Endothelial cell of umbilical vein (primary cell): ENCODE data around the gene GMCL2. TPM values are rescaled to one million over a fixed set of nuclear protein-coding genes. Genes with fewer than 3 reads are reported as not detected.

Source experiments
- BruUV-seq: library from RNA; stranded (reverse); fragments of 400-500 nt; replicated peaks from 2 replicates; lab custom pipeline; 2021; lab: Mats Ljungman, UMichigan
- CTCF ChIA-PET: fragments of 300-600, 350-600 bp; sonication (Branson Sonifier 250); formaldehyde crosslinking; loops from one replicate; lab custom pipeline; 2021; ENCODE audit warnings: antibody characterized with exemption, inconsistent platforms; lab: Charles Lee
- POLR2A ChIA-PET: fragments of 300-600, 350-600 bp; sonication (Branson Sonifier 250); formaldehyde crosslinking; loops from one replicate; lab custom pipeline; 2021; ENCODE audit warnings: antibody characterized with exemption, inconsistent platforms; lab: Charles Lee
- DNase-seq: peaks from one replicate; pipeline ENCODE4 v3.0.0-alpha.2; 2011; ENCODE audit warnings: low read depth, low spot score
- FAIRE-seq: peaks from 2 replicates; lab custom pipeline; 2011; peaks lifted over from hg19 to GRCh38; lab: Jason Lieb, UNC
- H2AFZ ChIP-seq: 2 replicates; pipeline ENCODE4 v1.6.0; 2012; ENCODE audit warnings: low read depth, low read length, control low read depth, inconsistent platforms
- H3K27ac ChIP-seq: 2 replicates; pipeline ENCODE4 v1.5.1; 2011; ENCODE audit warnings: low read depth, mild to moderate bottlenecking, control low read depth, low read length, moderate library complexity; ENCODE audit not compliant: insufficient read depth
- H3K27me3 ChIP-seq, 2 experiments: 2 replicates each; pipeline versions ENCODE4 v1.6.0 to v1.6.1; 2011; ENCODE audit warnings: low read length in 2 of 2, mixed read lengths in 1 of 2; ENCODE audit not compliant: control insufficient read depth in 2 of 2, insufficient read depth in 2 of 2
- H3K36me3 ChIP-seq, 2 experiments: 2 replicates in 1 of 2; 3 replicates in 1 of 2; pipeline ENCODE4 v1.5.1; 2011; ENCODE audit warnings: low read length in 2 of 2, mild to moderate bottlenecking in 1 of 2, moderate library complexity in 1 of 2; ENCODE audit not compliant: control insufficient read depth in 2 of 2, insufficient read depth in 2 of 2; ENCODE audit errors: extremely low read depth in 1 of 2
- H3K4me1 ChIP-seq: 3 replicates; pipeline ENCODE4 v1.5.1; 2011; ENCODE audit warnings: mild to moderate bottlenecking, low read length; ENCODE audit not compliant: control insufficient read depth, insufficient read depth; ENCODE audit errors: extremely low read depth
- H3K4me2 ChIP-seq: 2 replicates; pipeline ENCODE4 v1.6.1; 2011; ENCODE audit warnings: low read length, control low read depth, mixed read lengths; ENCODE audit not compliant: insufficient read depth
- H3K4me3 ChIP-seq, 3 experiments: fragments of 200-600 bp in 1 of 3; sonication (generic), shearing (Covaris generic) in 1 of 3; replicated peaks in 1 of 3; 2 replicates each; pipeline ENCODE4 v1.5.1; 2011 to 2016; ENCODE audit warnings: control low read depth in 3 of 3, low read length in 3 of 3, mild to moderate bottlenecking in 2 of 3, inconsistent platforms in 1 of 3, low read depth in 1 of 3, moderate library complexity in 1 of 3; ENCODE audit not compliant: insufficient read depth in 1 of 3
- H3K79me2 ChIP-seq: 2 replicates; pipeline ENCODE4 v1.6.0; 2012; ENCODE audit warnings: low read length, inconsistent platforms; ENCODE audit not compliant: control insufficient read depth, insufficient read depth
- H3K9ac ChIP-seq: replicated peaks from 2 replicates; pipeline ENCODE3; 2011; ENCODE audit warnings: low read length, control low read depth; ENCODE audit not compliant: insufficient read depth; ENCODE audit errors: extremely low read depth
- H3K9me1 ChIP-seq: replicated peaks from 3 replicates; pipeline ENCODE4 v1.6.0; 2011; ENCODE audit warnings: mild to moderate bottlenecking, low read length; ENCODE audit not compliant: control insufficient read depth, insufficient read depth; ENCODE audit errors: extremely low read depth
- H3K9me3 ChIP-seq: replicated peaks from 2 replicates; pipeline ENCODE4 v1.5.1; 2012; ENCODE audit warnings: low read length, inconsistent platforms; ENCODE audit not compliant: control insufficient read depth, insufficient read depth
- H4K20me1 ChIP-seq: replicated peaks from 2 replicates; pipeline ENCODE3; 2011; ENCODE audit warnings: mild to moderate bottlenecking, low read length; ENCODE audit not compliant: control insufficient read depth, insufficient read depth; ENCODE audit errors: extremely low read depth
- EZH2 ChIP-seq: IDR thresholded peaks from 2 replicates; pipeline ENCODE4 v1.6.1; 2012; ENCODE audit warnings: borderline replicate concordance, low read depth, mild to moderate bottlenecking, moderate library complexity, low read length, inconsistent platforms; ENCODE audit not compliant: severe bottlenecking
- FOS ChIP-seq: IDR thresholded peaks from 2 replicates; pipeline ENCODE4 v1.6.1; 2011; ENCODE audit warnings: mild to moderate bottlenecking, low read length, moderate library complexity, borderline replicate concordance; ENCODE audit not compliant: insufficient read depth
- GATA2 ChIP-seq: IDR thresholded peaks from 2 replicates; pipeline ENCODE4 v1.7.0; 2011; ENCODE audit warnings: low read depth, mild to moderate bottlenecking, moderate library complexity, mixed read lengths, low read length; ENCODE audit not compliant: insufficient read length, insufficient read depth
- JUN ChIP-seq: IDR thresholded peaks from 2 replicates; pipeline ENCODE4 v1.6.1; 2011; ENCODE audit warnings: borderline replicate concordance, low read depth; ENCODE audit not compliant: insufficient read length, insufficient read depth
- MYC ChIP-seq: IDR thresholded peaks from one replicate; pipeline ENCODE4 v1.6.1; 2011; ENCODE audit warnings: mild to moderate bottlenecking, low read depth, low read length
- POLR2A ChIP-seq: IDR thresholded peaks from 2 replicates; pipeline ENCODE4 v1.6.1; 2012; ENCODE audit warnings: low read depth, mild to moderate bottlenecking, control low read depth, low read length
- POLR2AphosphoS5 ChIP-seq: IDR thresholded peaks from 2 replicates; pipeline ENCODE4 v1.6.1; 2012; ENCODE audit warnings: low read depth, mild to moderate bottlenecking, control low read depth, low read length, moderate library complexity; ENCODE audit not compliant: insufficient read depth
- dilution Hi-C: fragments of 300-500 bp; cut with MboI; formaldehyde crosslinking; loops from one replicate; pipeline ENCODE4 v1.15.0; 2019; ENCODE audit warnings: low sequenced_read_pairs; ENCODE audit not compliant: extremely low pct_ligation_motif_present
- intact Hi-C: fragments of 100-400 bp; cut with micrococcal nuclease; formaldehyde crosslinking; loops from one replicate; pipeline ENCODE4 v1.10.0; 2022
- polyA plus RNA-seq, 4 experiments: library from polyadenylated mRNA; depleted of rRNA in 3 of 4; stranded (reverse) in 3 of 4; unstranded in 1 of 4; fragments of >200 nt; gene quantifications; 2 replicates each; pipeline versions ENCODE4 v1.2.1 to v1.2.3, GENCODE V29; 2011 to 2012; ENCODE audit warnings: missing spikeins in 1 of 4
- total RNA-seq: library from RNA; stranded (reverse); gene quantifications from 2 replicates; pipeline ENCODE4 v1.2.3, GENCODE V29; 2021
- TF ChIP-seq, protein P1 (sequence below): IDR thresholded peaks from 2 replicates; pipeline ENCODE4 v1.6.1; 2011; ENCODE audit not compliant: insufficient read depth, insufficient read length
- TF ChIP-seq, protein P2 (sequence below), 2 donors: IDR thresholded peaks; 1 replicate in 1 of 2; 2 replicates in 1 of 2; pipeline ENCODE4 v1.5.1; 2011; ENCODE audit warnings: low read length in 2 of 2, mild to moderate bottlenecking in 2 of 2, moderate library complexity in 2 of 2, control low read depth in 1 of 2, inconsistent platforms in 1 of 2, low read depth in 1 of 2; ENCODE audit not compliant: insufficient read depth in 1 of 2; ENCODE audit errors: extremely low read depth in 1 of 2

GMCL2 gene
- total and polyA plus RNA-seq, 2 donors (not counting 3 experiments of a cell fraction or from before 2014, with no cell fraction given), result not detected

- H3K4me3 ChIP-seq, result no peak overlapping the region
- no peak overlapping the region for H3K27ac ChIP-seq
- CTCF ChIA-PET, result interaction anchor here (0.9 kb wide), 1 partner anchor 8 kb away, joined by 3 read pairs; no protein-coding TSS in a partner anchor
- no peaks in the 10 kb centered on the region for H3K79me2 ChIP-seq
- H3K9me1 ChIP-seq, result no peaks in the 10 kb centered on the region
- H2AFZ ChIP-seq, result no peak overlapping the region
- no peak overlapping the region for H3K4me2 ChIP-seq
- peaks cover 3 to 12% of the 10 kb centered on the region in 2 experiments for H3K27me3 ChIP-seq
- no peaks in the 10 kb centered on the region for H3K36me3 ChIP-seq
- BruUV-seq, result no TSS peak
- no peak overlapping the region for H3K9ac ChIP-seq
- no peak for TF ChIP-seq MYC
- no peak for TF ChIP-seq GATA2
- TF ChIP-seq, protein P1, sequence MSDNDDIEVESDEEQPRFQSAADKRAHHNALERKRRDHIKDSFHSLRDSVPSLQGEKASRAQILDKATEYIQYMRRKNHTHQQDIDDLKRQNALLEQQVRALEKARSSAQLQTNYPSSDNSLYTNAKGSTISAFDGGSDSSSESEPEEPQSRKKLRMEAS, result no peak
- TF ChIP-seq, protein P2, sequence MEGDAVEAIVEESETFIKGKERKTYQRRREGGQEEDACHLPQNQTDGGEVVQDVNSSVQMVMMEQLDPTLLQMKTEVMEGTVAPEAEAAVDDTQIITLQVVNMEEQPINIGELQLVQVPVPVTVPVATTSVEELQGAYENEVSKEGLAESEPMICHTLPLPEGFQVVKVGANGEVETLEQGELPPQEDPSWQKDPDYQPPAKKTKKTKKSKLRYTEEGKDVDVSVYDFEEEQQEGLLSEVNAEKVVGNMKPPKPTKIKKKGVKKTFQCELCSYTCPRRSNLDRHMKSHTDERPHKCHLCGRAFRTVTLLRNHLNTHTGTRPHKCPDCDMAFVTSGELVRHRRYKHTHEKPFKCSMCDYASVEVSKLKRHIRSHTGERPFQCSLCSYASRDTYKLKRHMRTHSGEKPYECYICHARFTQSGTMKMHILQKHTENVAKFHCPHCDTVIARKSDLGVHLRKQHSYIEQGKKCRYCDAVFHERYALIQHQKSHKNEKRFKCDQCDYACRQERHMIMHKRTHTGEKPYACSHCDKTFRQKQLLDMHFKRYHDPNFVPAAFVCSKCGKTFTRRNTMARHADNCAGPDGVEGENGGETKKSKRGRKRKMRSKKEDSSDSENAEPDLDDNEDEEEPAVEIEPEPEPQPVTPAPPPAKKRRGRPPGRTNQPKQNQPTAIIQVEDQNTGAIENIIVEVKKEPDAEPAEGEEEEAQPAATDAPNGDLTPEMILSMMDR (IDR thresholded peaks at IDR 0.05; ENCODE audit: extremely low read depth in 1 of 2, insufficient read depth in 1 of 2, low read depth in 1 of 2, low read length in 2 of 2), result no peak
- TF ChIP-seq FOS, result no peak
- TF ChIP-seq POLR2A, result no peak
- no peak for TF ChIP-seq EZH2
- no peak for TF ChIP-seq POLR2AphosphoS5
- TF ChIP-seq JUN, result no peak
- FAIRE-seq (no peak), DNase-seq (no peak)
- H3K9me3 ChIP-seq, result no peaks in the 10 kb centered on the region
- POLR2A ChIA-PET, result no interaction called here
- H4K20me1 ChIP-seq, result no peaks in the 10 kb centered on the region
- H3K4me1 ChIP-seq, result no peaks in the 10 kb centered on the region
- intact Hi-C loops (no loop called here), dilution Hi-C loops (no loop called here)
Measured at GRCh38 chr5:178193251-178193809, 6.2 kb upstream of the GMCL2 start.
